C4-2B (cell line): ENCODE measurements around the gene SCN1B.
A peak's percentile ranks its signal among the peaks of the same experiment; 100 is the strongest.

ENCODE experiments used
- H3K27ac ChIP-seq: fragments of 450-650 bp; 2 replicates; pipeline ENCODE4 v1.5.1; 2017
- CTCF ChIP-seq: fragments of 450-650 bp; conservative IDR thresholded peaks from 2 replicates; pipeline ENCODE4 v1.5.1; 2017; ENCODE audit warnings: mild to moderate bottlenecking
- ZFX ChIP-seq: fragments of 450-650 bp; IDR thresholded peaks from 2 replicates; pipeline ENCODE4 v1.6.1; 2017

Gene SCN1B

GRCh38 chr19:35032356-35032865 is 2.1 kb downstream of the SCN1B start:
- no peak overlapping the region for H3K27ac ChIP-seq
- TF ChIP-seq CTCF (no peak), ZFX (no peak)

- TF ChIP-seq CTCF = no peak
- no peak for TF ChIP-seq ZFX
- H3K27ac ChIP-seq = no peak overlapping the region
Observed at GRCh38 chr19:35033067-35034004, 3.1 kb downstream of the SCN1B start.

- no peak overlapping the region for H3K27ac ChIP-seq
- TF ChIP-seq ZFX = no peak
- TF ChIP-seq CTCF = no peak
Observed at GRCh38 chr19:35034005-35034502, 3.8 kb downstream of the SCN1B start.

GRCh38 chr19:35034588-35035382 is 4.5 kb downstream of the SCN1B start:
- H3K27ac ChIP-seq = no peak overlapping the region
- TF ChIP-seq CTCF (no peak), ZFX (no peak)

- no peak overlapping the region for H3K27ac ChIP-seq
- no peak for TF ChIP-seq ZFX
- no peak for TF ChIP-seq CTCF
Observed at GRCh38 chr19:35037716-35038622, 7.7 kb downstream of the SCN1B start.

GRCh38 chr19:35038623-35039512 is 8.6 kb downstream of the SCN1B start:
- TF ChIP-seq CTCF (no peak), ZFX (no peak)
- H3K27ac ChIP-seq = peak overlapping the region; percentile 3; the same call in 1 of the 2 replicates
